Esophagus squamous epithelium (tissue), 5 donors: ENCODE results near the gene MCUR1. TPM values are rescaled to one million over a fixed set of nuclear protein-coding genes. Genes with fewer than 3 reads are reported as not detected.
"Not testable (repeated sequence)": the region's sequence is repeated elsewhere in the genome, so short reads cannot be mapped to it uniquely, and the experiment has no call there.

ENCODE experiments used
- DNase-seq: peaks from one replicate; lab custom pipeline; 2025; lab: John Stamatoyannopoulos, UW
- H3K27ac ChIP-seq, 4 donors: fragments of 200-600 bp; sonication (generic); one replicate each; pipeline ENCODE4 v1.5.1; 2016 to 2019; ENCODE audit warnings: mild to moderate bottlenecking in 1 of 4
- H3K27me3 ChIP-seq, 4 donors: fragments of 200-600 bp; sonication (generic); 1 replicate in 3 of 4; 2 replicates in 1 of 4; pipeline versions ENCODE4 v1.5.1 to v1.6.0; 2017 to 2021; ENCODE audit warnings: antibody characterized with exemption in 1 of 4
- H3K36me3 ChIP-seq, 3 donors: fragments of 200-600 bp; sonication (generic); one replicate each; pipeline ENCODE4 v1.5.1; 2016 to 2019
- H3K4me1 ChIP-seq, 3 donors: fragments of 200-600 bp; sonication (generic); one replicate each; pipeline ENCODE4 v1.5.1; 2017 to 2019
- H3K4me3 ChIP-seq, 4 donors: fragments of 200-600 bp; sonication (generic); 1 replicate in 3 of 4; 2 replicates in 1 of 4; pipeline ENCODE4 v1.5.1; 2016 to 2019; ENCODE audit warnings: mild to moderate bottlenecking in 2 of 4, moderate library complexity in 1 of 4
- H3K9me3 ChIP-seq, 3 donors: fragments of 200-600 bp; sonication (generic); one replicate each; pipeline ENCODE4 v1.5.1; 2016 to 2019
- POLR2A ChIP-seq, 4 donors: fragments of 450-650 bp; IDR thresholded peaks; one replicate each; pipeline ENCODE4 v1.6.1; 2017; ENCODE audit warnings: antibody characterized with exemption in 4 of 4, mild to moderate bottlenecking in 4 of 4, moderate library complexity in 3 of 4
- WGBS, 2 donors: methylation state at CpG; one replicate each; pipeline ENCODE4 v1.1.5; 2018; 5-methylcytosine and 5-hydroxymethylcytosine counted together
- intact Hi-C: fragments of 100-400 bp; cut with DNase I; formaldehyde crosslinking; loops from one replicate; pipeline ENCODE4 v1.15.0; 2022
- total RNA-seq, 4 donors: library from RNA; depleted of rRNA; stranded (reverse); fragments of >200 nt; gene quantifications; one replicate each; pipeline ENCODE4 v1.1.0, GENCODE V29; 2016
- TF ChIP-seq, protein P1 (sequence below), 6 experiments: fragments of 450-650 bp in 4 of 6; fragments of 200-600 bp in 2 of 6; sonication (generic) in 2 of 6; IDR thresholded peaks; one replicate each; pipeline ENCODE4 v1.5.1; 2016 to 2019; ENCODE audit warnings: antibody characterized with exemption in 6 of 6, mild to moderate bottlenecking in 4 of 6, moderate library complexity in 4 of 6
- donor health status: DM: yes; HTN: yes; CAD: no.

MCUR1 gene, protein sequence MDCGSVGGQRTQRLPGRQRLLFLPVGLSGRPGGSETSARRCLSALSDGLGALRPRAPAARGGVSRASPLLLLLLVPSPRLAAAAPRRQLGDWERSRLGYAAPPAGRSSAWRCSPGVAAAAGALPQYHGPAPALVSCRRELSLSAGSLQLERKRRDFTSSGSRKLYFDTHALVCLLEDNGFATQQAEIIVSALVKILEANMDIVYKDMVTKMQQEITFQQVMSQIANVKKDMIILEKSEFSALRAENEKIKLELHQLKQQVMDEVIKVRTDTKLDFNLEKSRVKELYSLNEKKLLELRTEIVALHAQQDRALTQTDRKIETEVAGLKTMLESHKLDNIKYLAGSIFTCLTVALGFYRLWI
- 10 to 100 TPM; 11.4 to 14.3 (median 13.1) TPM for total RNA-seq

DNA sequence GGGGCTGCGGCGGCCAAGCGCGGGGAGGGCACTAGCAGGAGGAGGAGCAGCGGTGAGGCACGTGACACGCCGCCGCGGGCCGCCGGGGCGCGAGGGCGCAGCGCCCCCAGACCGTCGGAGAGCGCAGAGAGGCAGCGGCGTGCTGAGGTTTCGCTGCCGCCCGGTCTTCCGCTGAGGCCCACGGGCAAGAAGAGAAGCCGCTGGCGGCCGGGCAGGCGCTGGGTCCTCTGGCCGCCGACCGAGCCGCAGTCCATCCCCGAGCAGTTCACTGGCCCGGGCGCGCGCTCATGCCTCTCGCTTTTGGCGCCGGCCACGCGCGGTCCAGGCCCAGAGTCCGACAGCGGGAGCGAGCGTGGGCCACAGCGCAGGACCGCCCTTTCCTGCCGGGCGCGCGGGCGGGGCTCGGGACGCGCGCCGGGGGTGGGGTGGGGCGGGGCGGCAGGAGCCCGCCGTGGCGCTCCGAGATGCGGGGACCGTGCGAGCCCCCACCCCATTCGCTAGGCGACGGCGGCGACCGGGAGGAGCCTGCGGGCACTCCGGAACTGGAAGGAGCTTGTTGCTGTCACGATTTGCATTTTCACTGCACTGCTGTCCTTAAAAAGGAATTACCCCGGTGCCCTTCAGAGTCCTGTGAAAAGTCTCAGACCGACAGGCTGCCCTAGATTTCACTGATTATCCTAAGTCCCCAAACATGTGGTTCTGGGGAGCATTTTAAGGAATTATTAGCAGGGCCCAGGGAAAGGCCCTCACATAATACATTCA is at the start of gene MCUR1:
MCUR1 (minus strand) TSS at position 382 of the 762 bp plus-strand sequence; CDS start at position 254, 128 bp downstream.
- intact Hi-C loops: no loop called here
- H3K4me1 ChIP-seq: peaks cover 6 to 42% (median 13%) of the 10 kb centered on the region in 3 donors
- TF ChIP-seq POLR2A (IDR thresholded peaks at IDR 0.05): peak in 2 of 4 donors; percentile 82 to 85
- TF ChIP-seq, protein P1, sequence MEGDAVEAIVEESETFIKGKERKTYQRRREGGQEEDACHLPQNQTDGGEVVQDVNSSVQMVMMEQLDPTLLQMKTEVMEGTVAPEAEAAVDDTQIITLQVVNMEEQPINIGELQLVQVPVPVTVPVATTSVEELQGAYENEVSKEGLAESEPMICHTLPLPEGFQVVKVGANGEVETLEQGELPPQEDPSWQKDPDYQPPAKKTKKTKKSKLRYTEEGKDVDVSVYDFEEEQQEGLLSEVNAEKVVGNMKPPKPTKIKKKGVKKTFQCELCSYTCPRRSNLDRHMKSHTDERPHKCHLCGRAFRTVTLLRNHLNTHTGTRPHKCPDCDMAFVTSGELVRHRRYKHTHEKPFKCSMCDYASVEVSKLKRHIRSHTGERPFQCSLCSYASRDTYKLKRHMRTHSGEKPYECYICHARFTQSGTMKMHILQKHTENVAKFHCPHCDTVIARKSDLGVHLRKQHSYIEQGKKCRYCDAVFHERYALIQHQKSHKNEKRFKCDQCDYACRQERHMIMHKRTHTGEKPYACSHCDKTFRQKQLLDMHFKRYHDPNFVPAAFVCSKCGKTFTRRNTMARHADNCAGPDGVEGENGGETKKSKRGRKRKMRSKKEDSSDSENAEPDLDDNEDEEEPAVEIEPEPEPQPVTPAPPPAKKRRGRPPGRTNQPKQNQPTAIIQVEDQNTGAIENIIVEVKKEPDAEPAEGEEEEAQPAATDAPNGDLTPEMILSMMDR (IDR thresholded peaks at IDR 0.05): peak in 3 of 6 experiments; percentile 13 to 38 (median 30)
- peak within 1 kb of the TSS; percentile 92 to 99 (median 96) for H3K27ac ChIP-seq
- no peaks in the 10 kb centered on the region for H3K27me3 ChIP-seq
- H3K9me3 ChIP-seq: no peaks in the 10 kb centered on the region
- H3K4me3 ChIP-seq: peak within 1 kb of the TSS; percentile 86 to 99 (median 94)
- no peaks in the 10 kb centered on the region for H3K36me3 ChIP-seq
- 0% methylated on average over 2 of the region's 81 CpGs for WGBS, 2 donors
- DNase-seq: peak; percentile 63

DNA sequence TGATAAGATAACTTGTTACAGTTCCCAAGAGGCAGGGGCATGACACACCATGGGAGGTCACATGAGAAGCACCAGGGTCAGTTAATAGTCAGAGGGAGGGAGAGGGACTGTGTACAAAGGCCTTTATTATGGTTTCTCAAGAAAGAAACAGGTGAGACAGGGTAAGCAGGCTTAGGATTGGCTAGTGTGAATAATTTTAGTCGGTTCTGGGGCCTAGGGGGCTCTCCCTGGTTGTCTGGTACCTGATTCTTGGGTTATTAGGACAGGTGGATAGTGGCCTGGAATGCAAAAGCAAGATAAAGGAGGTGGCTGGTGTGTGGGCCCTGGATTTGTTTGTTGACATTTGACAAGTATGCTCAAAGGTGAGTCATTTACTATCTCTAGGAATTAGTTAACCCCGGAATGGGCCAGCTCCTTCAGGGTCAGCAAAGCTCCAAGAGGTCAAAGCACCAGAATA is 49.4 kb upstream of the MCUR1 start:
- no peak overlapping the region for H3K27ac ChIP-seq
- H3K27me3 ChIP-seq: peaks cover 0 to 44% (median 3%) of the 10 kb centered on the region in 4 donors
- no peak overlapping the region for H3K4me3 ChIP-seq
- TF ChIP-seq, protein P1 (IDR thresholded peaks at IDR 0.05): no peak
- TF ChIP-seq POLR2A (IDR thresholded peaks at IDR 0.05): no peak
- DNase-seq: no peak
- H3K36me3 ChIP-seq: no peaks in the 10 kb centered on the region
- 24 to 56% methylated on average over 2 of the region's 2 CpGs for WGBS, 2 donors
- H3K4me1 ChIP-seq: peaks cover 0 to 9% (median 5%) of the 10 kb centered on the region in 3 donors
- intact Hi-C loops: no loop called here
- H3K9me3 ChIP-seq: peaks cover 0 to 11% (median 0%) of the 10 kb centered on the region in 3 donors

DNA sequence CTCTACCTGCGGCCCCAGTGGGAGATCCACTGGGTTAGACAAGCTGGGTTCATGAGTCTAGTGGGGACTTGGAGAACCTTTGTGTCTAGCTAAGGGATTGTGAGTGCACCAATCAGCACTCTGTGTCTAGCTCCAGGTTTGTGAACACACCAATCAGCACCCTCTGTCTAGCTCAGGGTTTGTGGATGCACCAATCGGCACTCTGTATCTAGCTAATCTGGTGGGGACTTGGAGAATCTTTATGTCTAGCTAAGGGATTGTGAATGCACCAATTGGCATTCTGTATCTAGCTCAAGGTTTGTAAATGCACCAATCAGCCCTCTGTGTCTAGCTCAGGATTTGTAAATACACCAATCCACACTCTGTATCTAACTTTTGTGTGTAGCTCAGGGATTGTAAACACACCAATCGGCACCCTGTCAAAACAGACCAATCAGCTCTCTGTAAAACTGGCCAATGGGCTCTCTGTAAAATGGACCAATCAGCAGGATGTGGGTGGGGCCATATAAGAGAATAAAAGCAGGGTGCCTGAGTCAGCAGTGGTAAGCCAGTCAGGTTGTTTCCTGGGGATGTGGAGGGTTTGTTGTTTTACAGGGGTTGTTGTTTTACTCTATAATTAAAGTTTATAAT is 46.3 kb upstream of the MCUR1 start:
- 78 to 85% methylated on average over 1 to 2 of the region's 3 CpGs for WGBS, 2 donors
- H3K36me3 ChIP-seq, H3K4me1 ChIP-seq, H3K27ac ChIP-seq, DNase-seq, intact Hi-C loops: not testable (repeated sequence)
- Histone ChIP-seq H3K9me3 (peaks cover 0 to 11% (median 0%) of the 10 kb centered on the region in 3 donors), H3K27me3 (peaks cover 0 to 65% (median 3%) of the 10 kb centered on the region in 4 donors), H3K4me3 (peak overlapping the region in 2 of 4 donors; percentile 24 to 57)

DNA sequence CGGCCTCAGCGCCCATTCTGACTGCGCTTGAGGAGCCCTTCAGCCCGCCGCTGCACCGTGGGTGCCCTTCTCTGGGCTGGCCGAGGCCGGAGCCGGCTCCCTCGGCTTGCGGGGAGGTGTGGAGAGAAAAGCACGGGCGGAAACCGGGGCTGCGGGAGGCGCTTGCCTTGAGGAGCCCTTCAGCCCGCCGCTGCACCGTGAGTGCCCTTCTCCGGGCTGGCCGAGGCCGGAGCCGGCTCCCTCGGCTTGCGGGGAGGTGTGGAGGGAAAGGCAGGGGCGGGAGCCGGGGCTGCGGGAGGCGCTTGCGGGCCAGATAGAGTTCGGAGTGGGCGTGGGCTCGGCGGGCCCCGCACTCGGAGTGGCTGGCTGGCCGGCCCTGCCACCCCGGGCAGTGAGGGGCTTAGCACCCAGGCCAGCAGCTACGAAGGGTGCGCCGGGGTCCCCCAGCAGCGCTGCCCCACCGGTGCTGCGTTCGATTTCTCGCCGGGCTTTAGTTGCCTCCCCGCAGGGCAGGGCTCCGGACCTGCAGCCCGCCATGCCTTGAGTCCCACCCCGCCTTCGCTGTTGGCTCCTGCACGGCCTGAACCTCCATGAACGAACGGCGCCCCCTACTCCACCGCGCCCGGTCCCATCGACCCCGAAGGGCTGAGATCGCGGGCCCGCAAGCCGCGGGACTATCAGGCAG is 45.7 kb upstream of the MCUR1 start:
- no peak for DNase-seq
- WGBS, 2 donors: 27 to 34% methylated on average over 4 to 9 of the region's 66 CpGs
- H3K36me3 ChIP-seq: no peaks in the 10 kb centered on the region
- H3K4me1 ChIP-seq: peaks cover 0 to 9% (median 5%) of the 10 kb centered on the region in 3 donors
- intact Hi-C loops: no loop called here
- peaks cover 0 to 11% (median 0%) of the 10 kb centered on the region in 3 donors for H3K9me3 ChIP-seq
- H3K27ac ChIP-seq: no peak overlapping the region
- TF ChIP-seq, protein P1 (IDR thresholded peaks at IDR 0.05): no peak
- TF ChIP-seq POLR2A (IDR thresholded peaks at IDR 0.05): no peak
- peak overlapping the region in 3 of 4 donors; percentile 24 to 57 (median 37) for H3K4me3 ChIP-seq
- H3K27me3 ChIP-seq: peaks cover 0 to 65% (median 3%) of the 10 kb centered on the region in 4 donors
